AG09319 (cell line): Measurements from ENCODE around the gene TESMIN.

Experiments
- DNase-seq: peaks from one replicate; pipeline ENCODE4 v3.0.0-alpha.2; 2010; ENCODE audit warnings: low read depth; ENCODE audit errors: extremely low read depth
- CTCF ChIP-seq: IDR thresholded peaks from 2 replicates; pipeline ENCODE4 v1.5.1; 2011; ENCODE audit warnings: low read depth, mild to moderate bottlenecking, inconsistent platforms, low read length, moderate library complexity

TESMIN gene

DNA sequence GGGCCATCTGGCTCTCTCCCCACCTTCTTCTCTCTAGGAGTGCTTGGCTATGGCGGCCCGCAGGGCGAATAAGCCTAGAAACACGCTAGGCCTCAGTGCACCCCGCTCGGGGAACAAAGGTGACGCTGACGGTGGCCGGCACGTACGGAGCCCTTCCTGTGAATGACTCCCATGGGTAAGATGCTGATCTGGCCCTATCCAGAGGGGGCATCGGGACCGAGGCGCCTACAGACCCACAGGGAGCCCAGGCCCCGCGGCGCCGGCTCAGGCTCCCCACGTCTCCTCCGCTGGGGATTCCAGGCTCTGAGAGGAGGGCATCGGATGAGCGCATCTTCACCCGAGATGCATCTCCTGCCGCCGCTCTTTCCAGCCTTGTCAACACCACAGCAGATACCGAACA lies 31.4 kb upstream of the TESMIN start:
- TF ChIP-seq CTCF = no peak
- no peak for DNase-seq

DNA sequence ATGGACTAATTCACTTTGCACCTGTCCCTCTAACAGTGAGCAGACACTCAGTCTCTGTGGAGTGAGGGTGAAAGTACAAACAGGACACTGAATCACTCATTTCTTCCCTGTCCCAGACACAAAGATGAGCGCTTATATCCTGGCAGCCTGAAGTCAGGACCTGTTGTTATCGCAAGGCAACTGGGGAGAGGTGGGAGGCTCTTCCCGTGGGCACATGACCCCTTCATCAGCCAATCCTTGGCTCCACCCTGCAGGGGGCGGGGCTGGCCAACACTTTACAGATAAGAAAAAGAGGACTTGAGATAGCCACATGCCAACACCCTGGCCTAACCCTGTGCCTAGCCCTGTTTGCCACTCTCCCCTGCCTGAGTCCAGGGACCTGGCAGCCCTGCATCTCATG lies 29.5 kb upstream of the TESMIN start:
- TF ChIP-seq CTCF = no peak
- DNase-seq = no peak

GRCh38 chr11:68778205-68778604 lies 26.9 kb upstream of the TESMIN start:
- TF ChIP-seq CTCF = no peak
- no peak for DNase-seq

DNA sequence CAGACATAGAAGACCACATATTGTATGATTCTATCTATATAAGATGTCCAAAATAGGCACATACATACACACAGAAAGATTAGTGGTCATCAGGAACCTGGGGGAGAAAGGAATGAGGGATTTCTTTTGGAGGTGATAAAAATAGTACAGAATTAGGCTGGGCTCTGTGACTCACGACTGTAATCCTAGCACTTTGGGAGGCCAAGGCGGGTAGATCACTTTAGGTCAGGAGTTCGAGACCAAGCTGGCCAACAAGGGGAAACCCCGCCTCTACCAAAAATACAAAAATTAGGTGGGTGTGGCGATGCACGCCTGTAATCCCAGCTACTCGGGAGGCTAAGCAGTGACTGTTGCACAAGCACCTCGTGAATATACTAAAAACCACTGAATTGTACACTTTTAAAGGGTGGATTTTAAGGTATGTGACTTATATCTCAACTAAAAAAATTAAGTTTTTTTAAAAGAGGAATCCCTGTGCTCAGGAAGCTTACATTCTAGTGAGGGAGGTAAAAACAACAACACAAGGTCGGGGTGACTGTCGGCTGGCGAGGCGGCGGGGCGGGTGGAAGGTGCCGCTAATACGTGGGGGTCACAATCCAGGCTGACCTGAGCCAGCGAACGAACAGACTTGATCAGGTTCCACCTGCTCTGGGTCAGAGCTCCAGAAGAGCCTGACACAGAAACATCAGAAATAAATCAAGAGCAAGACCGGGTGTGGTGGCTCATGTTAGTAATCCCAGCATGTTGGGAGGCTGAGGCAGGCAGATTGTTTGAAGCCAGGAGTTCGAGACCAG lies 25.3 kb upstream of the TESMIN start:
- TF ChIP-seq CTCF = no peak
- DNase-seq = no peak

- DNase-seq = no peak
- no peak for TF ChIP-seq CTCF
Measured at GRCh38 chr11:68775951-68776388, 24.6 kb upstream of the TESMIN start.

GRCh38 chr11:68774194-68774585 lies 22.9 kb upstream of the TESMIN start:
- no peak for DNase-seq

More at GRCh38 chr11:68774194-68774585, 22.9 kb upstream of the TESMIN start:
- TF ChIP-seq CTCF = no peak
